Activated B cell treated with CpG ODN at 0.5 μM for 24 hours (primary cell): Measurements from ENCODE around the gene ZNF532. TPM values are rescaled to one million over a fixed set of nuclear protein-coding genes. Genes with fewer than 3 reads are reported as not detected.

Experiments used
- ATAC-seq: fragments of 200-7000 bp; cut with Tn5 transposase; one replicate; pipeline ENCODE4 v1.10.0; 2021; ENCODE audit warnings: low read depth, mild to moderate bottlenecking, moderate library complexity
- CTCF ChIA-PET: fragments of 350-600 bp; sonication (Branson Sonifier 250); formaldehyde crosslinking; loops from one replicate; lab custom pipeline; 2021; ENCODE audit warnings: antibody characterized with exemption; lab: Charles Lee
- POLR2A ChIA-PET: fragments of 350-600 bp; sonication (Branson Sonifier 250); formaldehyde crosslinking; loops from one replicate; lab custom pipeline; 2021; ENCODE audit warnings: antibody characterized with exemption; lab: Charles Lee
- DNase-seq: peaks from one replicate; pipeline ENCODE4 v3.0.0; 2022
- H3K27ac Mint-ChIP-seq: one replicate; pipeline ENCODE4 v1.8.0; 2020; ENCODE audit warnings: mixed read lengths
- H3K27me3 Mint-ChIP-seq: one replicate; pipeline ENCODE4 v1.8.0; 2021; ENCODE audit warnings: mixed read lengths
- H3K36me3 Mint-ChIP-seq: one replicate; pipeline ENCODE4 v1.8.0; 2021; ENCODE audit warnings: low read depth, mixed read lengths
- H3K4me1 Mint-ChIP-seq: one replicate; pipeline ENCODE4 v1.8.0; 2021; ENCODE audit warnings: mixed read lengths
- H3K4me3 Mint-ChIP-seq: one replicate; pipeline ENCODE4 v1.8.0; 2020; ENCODE audit warnings: mild to moderate bottlenecking, mixed read lengths
- H3K9me3 Mint-ChIP-seq: one replicate; pipeline ENCODE4 v1.8.0; 2020; ENCODE audit warnings: mixed read lengths
- CTCF ChIP-seq: fragments of 200-600 bp; IDR thresholded peaks from one replicate; pipeline ENCODE4 v1.8.0; 2022; ENCODE audit warnings: antibody characterized with exemption, mild to moderate bottlenecking
- intact Hi-C: fragments of 100-400 bp; cut with micrococcal nuclease; formaldehyde crosslinking; loops from one replicate; pipeline ENCODE4 v1.15.1; 2024
- total RNA-seq: library from RNA; stranded (reverse); gene quantifications from 2 replicates; pipeline ENCODE4 v1.2.3, GENCODE V29; 2022

ZNF532 gene
- total RNA-seq, 1 donor from 2014 or later: 106 TPM

- Mint-ChIP-seq H3K36me3 (peaks cover 62% of the 10 kb centered on the region), H3K27me3 (no peaks in the 10 kb centered on the region), H3K27ac (no peak overlapping the region), H3K9me3 (peaks cover 3% of the 10 kb centered on the region), H3K4me3 (no peak overlapping the region), H3K4me1 (peaks cover 53% of the 10 kb centered on the region)
- intact Hi-C loops: no loop called here
- DNase-seq (no peak), ATAC-seq (no peak)
- no peak for TF ChIP-seq CTCF
- ChIA-PET CTCF (no interaction called here), POLR2A (no interaction called here)
Measured at GRCh38 chr18:58941426-58942099, 76.9 kb downstream of the ZNF532 start.

GRCh38 chr18:58943896-58944295, 79.2 kb downstream of the ZNF532 start:
- TF ChIP-seq CTCF: no peak
- peak overlapping the region; percentile 93 for H3K27ac Mint-ChIP-seq
- POLR2A ChIA-PET: interaction anchor here (0.5 to 1.5 kb wide), 2 partner anchors 10 to 41 kb away, joined by 5 read pairs; no protein-coding TSS in a partner anchor

GRCh38 chr18:58947136-58947732, 82.6 kb downstream of the ZNF532 start:
- ChIA-PET CTCF (interaction anchor here (0.7 kb wide), 1 partner anchor 423 kb away, joined by 3 read pairs; no protein-coding TSS in a partner anchor), POLR2A (interaction anchor here (1.2 to 2.2 kb wide), 7 partner anchors 13 to 110 kb away, joined by 3 to 16 read pairs (median 4); no protein-coding TSS in a partner anchor)
- intact Hi-C loops: loop anchor here (5.0 kb wide), 1 partner anchor 165 kb away; no protein-coding TSS in a partner anchor
- Mint-ChIP-seq H3K27ac (peak overlapping the region; percentile 93), H3K4me3 (no peak overlapping the region), H3K9me3 (no peaks in the 10 kb centered on the region), H3K36me3 (peaks cover 48% of the 10 kb centered on the region), H3K4me1 (peaks cover 54% of the 10 kb centered on the region), H3K27me3 (no peaks in the 10 kb centered on the region)
- no peak for DNase-seq
- TF ChIP-seq CTCF: no peak
- no peak for ATAC-seq

More at GRCh38 chr18:58943896-58944295, 79.2 kb downstream of the ZNF532 start:
- ATAC-seq (no peak), DNase-seq (no peak)
- CTCF ChIA-PET: no interaction called here
- intact Hi-C loops: no loop called here
- Mint-ChIP-seq H3K36me3 (peaks cover 62% of the 10 kb centered on the region), H3K9me3 (peaks cover 3% of the 10 kb centered on the region), H3K4me1 (peaks cover 54% of the 10 kb centered on the region), H3K27me3 (no peaks in the 10 kb centered on the region), H3K4me3 (no peak overlapping the region)

GRCh38 chr18:58949031-58949430, 84.4 kb downstream of the ZNF532 start:
- Mint-ChIP-seq H3K36me3 (peaks cover 50% of the 10 kb centered on the region), H3K27ac (peak overlapping the region; percentile 59), H3K4me3 (no peak overlapping the region), H3K9me3 (no peaks in the 10 kb centered on the region), H3K4me1 (peaks cover 38% of the 10 kb centered on the region), H3K27me3 (no peaks in the 10 kb centered on the region)
- DNase-seq: no peak
- ChIA-PET CTCF (no interaction called here), POLR2A (no interaction called here)
- intact Hi-C loops: loop anchor here (2.0 to 5.0 kb wide), 2 partner anchors 14 to 167 kb away; no protein-coding TSS in a partner anchor
- no peak for ATAC-seq
- TF ChIP-seq CTCF: no peak
